ENCODE data around the gene CAMK2B.
"Not testable (repeated sequence)": the region's sequence is repeated elsewhere in the genome, so short reads cannot be mapped to it uniquely, and the experiment has no call there.

The CAMK2B gene

DNA sequence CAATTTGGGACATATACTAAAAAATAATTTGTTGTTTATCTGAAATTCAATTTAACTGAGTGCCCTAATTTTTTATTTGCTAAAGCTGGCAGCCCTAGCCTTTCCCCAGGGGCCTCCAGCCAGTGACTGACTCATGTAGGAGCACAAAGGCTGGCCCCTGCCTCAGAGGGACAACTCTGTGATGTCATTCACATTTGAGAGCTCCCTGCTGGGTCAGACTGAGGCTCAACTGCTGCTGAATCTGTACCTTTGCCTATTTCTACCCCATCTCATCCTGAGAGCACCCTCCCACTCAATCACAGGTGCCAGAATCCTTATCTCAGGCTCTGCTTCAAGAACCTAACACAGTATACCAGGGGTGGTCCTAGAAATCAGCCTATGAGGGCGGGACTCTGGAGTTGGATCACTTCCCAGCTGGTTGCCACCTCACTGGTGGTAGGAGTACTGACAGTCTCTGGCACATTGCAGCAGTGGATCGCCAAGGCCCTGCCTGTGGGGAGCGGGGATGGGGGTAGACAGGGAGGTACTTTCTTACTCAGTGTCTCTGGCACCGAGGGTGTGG is 147.7 kb downstream of the CAMK2B start:
- H3K9me2 ChIP-seq (replicated peaks; ENCODE audit: low read depth, low read length): no peaks in the 10 kb centered on the region
- H3K4me2 ChIP-seq (ENCODE audit: low read depth, low read length, poor library complexity, severe bottlenecking): no peak overlapping the region
- H3K4me3 ChIP-seq (ENCODE audit: low read length, poor library complexity, severe bottlenecking): no peak overlapping the region
- no peak overlapping the region for H2AFZ ChIP-seq (ENCODE audit: low read length)
- no peak overlapping the region for H3K9ac ChIP-seq (ENCODE audit: low read depth, low read length, poor library complexity, severe bottlenecking)
- H3K79me2 ChIP-seq (ENCODE audit: insufficient read depth, low read length): no peaks in the 10 kb centered on the region
- H4K20me1 ChIP-seq (ENCODE audit: insufficient read depth, low read length, poor library complexity, severe bottlenecking): no peaks in the 10 kb centered on the region
- H3K36me3 ChIP-seq (ENCODE audit: insufficient read depth, low read length): no peaks in the 10 kb centered on the region
- H3K27me3 ChIP-seq (ENCODE audit: insufficient read depth, low read length, poor library complexity, severe bottlenecking): no peaks in the 10 kb centered on the region
- peaks cover 2% of the 10 kb centered on the region; the same call in 1 of the 2 replicates for H3K9me3 ChIP-seq (ENCODE audit: insufficient read depth, low read depth, low read length)
- no peaks in the 10 kb centered on the region for H3F3A ChIP-seq (ENCODE audit: low read depth)
- no peaks in the 10 kb centered on the region for H3K4me1 ChIP-seq (ENCODE audit: insufficient read depth, low read length, poor library complexity, severe bottlenecking)
- TF ChIP-seq EZH2phosphoT487 (IDR thresholded peaks at IDR 0.05; ENCODE audit: borderline replicate concordance): no peak
- TF ChIP-seq, protein P1, sequence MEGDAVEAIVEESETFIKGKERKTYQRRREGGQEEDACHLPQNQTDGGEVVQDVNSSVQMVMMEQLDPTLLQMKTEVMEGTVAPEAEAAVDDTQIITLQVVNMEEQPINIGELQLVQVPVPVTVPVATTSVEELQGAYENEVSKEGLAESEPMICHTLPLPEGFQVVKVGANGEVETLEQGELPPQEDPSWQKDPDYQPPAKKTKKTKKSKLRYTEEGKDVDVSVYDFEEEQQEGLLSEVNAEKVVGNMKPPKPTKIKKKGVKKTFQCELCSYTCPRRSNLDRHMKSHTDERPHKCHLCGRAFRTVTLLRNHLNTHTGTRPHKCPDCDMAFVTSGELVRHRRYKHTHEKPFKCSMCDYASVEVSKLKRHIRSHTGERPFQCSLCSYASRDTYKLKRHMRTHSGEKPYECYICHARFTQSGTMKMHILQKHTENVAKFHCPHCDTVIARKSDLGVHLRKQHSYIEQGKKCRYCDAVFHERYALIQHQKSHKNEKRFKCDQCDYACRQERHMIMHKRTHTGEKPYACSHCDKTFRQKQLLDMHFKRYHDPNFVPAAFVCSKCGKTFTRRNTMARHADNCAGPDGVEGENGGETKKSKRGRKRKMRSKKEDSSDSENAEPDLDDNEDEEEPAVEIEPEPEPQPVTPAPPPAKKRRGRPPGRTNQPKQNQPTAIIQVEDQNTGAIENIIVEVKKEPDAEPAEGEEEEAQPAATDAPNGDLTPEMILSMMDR (conservative IDR thresholded peaks at IDR 0.05; ENCODE audit: low read length): no peak

DNA sequence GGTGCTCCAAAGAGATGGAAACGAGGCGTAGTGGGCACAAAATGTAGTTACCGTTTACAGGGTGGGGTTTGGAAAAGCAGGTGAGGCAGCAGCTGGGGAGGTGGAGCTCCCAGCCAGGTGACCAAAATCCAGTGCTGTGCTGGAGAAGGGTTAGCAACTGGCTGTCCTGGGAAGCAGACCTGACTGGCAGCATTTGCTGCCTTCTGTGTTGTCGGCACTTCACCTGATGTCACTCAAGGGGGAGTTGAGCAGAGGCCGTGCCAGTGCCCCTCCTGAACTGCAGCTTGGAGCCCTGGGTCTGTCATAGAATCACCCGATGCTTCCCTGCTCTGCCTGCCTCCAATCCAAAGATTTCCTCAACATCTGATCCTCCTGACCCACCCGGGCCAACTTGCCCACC is 148.9 kb downstream of the CAMK2B start:
- no peaks in the 10 kb centered on the region for H3K27me3 ChIP-seq (ENCODE audit: insufficient read depth, low read length, poor library complexity, severe bottlenecking)
- no peaks in the 10 kb centered on the region for H3F3A ChIP-seq (ENCODE audit: low read depth)
- H3K9me3 ChIP-seq (ENCODE audit: insufficient read depth, low read depth, low read length): no peaks in the 10 kb centered on the region
- no peak overlapping the region for H3K4me2 ChIP-seq (ENCODE audit: low read depth, low read length, poor library complexity, severe bottlenecking)
- TF ChIP-seq, protein P1 (conservative IDR thresholded peaks at IDR 0.05; ENCODE audit: low read length): no peak
- TF ChIP-seq EZH2phosphoT487 (IDR thresholded peaks at IDR 0.05; ENCODE audit: borderline replicate concordance): no peak
- no peak overlapping the region for H3K9ac ChIP-seq (ENCODE audit: low read depth, low read length, poor library complexity, severe bottlenecking)
- no peaks in the 10 kb centered on the region for H3K36me3 ChIP-seq (ENCODE audit: insufficient read depth, low read length)
- no peaks in the 10 kb centered on the region for H4K20me1 ChIP-seq (ENCODE audit: insufficient read depth, low read length, poor library complexity, severe bottlenecking)
- no peaks in the 10 kb centered on the region for H3K4me1 ChIP-seq (ENCODE audit: insufficient read depth, low read length, poor library complexity, severe bottlenecking)
- no peaks in the 10 kb centered on the region for H3K79me2 ChIP-seq (ENCODE audit: insufficient read depth, low read length)
- no peak overlapping the region for H3K4me3 ChIP-seq (ENCODE audit: low read length, poor library complexity, severe bottlenecking)
- H3K9me2 ChIP-seq (replicated peaks; ENCODE audit: low read depth, low read length): no peaks in the 10 kb centered on the region
- H2AFZ ChIP-seq (ENCODE audit: low read length): no peak overlapping the region

DNA sequence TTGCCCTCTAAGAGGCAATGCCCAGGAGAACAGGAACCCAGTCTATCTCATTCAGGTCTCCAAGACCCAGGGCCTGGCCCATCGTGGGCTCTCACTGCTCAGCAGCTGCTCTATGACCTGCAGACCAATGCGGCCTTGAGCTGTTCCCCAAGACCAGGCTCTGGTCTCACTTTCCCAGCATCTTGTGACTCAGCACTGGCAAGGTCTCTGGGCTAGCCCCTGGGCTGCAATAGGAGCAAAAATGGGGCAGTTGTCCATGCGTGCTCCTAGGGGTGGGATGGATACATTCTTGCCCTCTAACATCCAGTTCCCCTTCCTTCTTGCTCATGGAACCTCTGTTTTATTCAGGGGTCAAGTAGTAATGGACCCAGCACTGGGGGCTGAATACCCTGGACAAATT is 149.7 kb downstream of the CAMK2B start:
- Histone ChIP-seq H3K9ac (ENCODE audit: low read depth, low read length, poor library complexity, severe bottlenecking) (no peak overlapping the region), H3K79me2 (ENCODE audit: insufficient read depth, low read length) (no peaks in the 10 kb centered on the region), H4K20me1 (ENCODE audit: insufficient read depth, low read length, poor library complexity, severe bottlenecking) (no peaks in the 10 kb centered on the region), H3K4me3 (ENCODE audit: low read length, poor library complexity, severe bottlenecking) (no peak overlapping the region), H3F3A (ENCODE audit: low read depth) (no peaks in the 10 kb centered on the region), H3K4me2 (ENCODE audit: low read depth, low read length, poor library complexity, severe bottlenecking) (no peak overlapping the region), H3K27me3 (ENCODE audit: insufficient read depth, low read length, poor library complexity, severe bottlenecking) (no peaks in the 10 kb centered on the region), H3K4me1 (ENCODE audit: insufficient read depth, low read length, poor library complexity, severe bottlenecking) (no peaks in the 10 kb centered on the region), H2AFZ (ENCODE audit: low read length) (no peak overlapping the region), H3K9me3 (ENCODE audit: insufficient read depth, low read depth, low read length) (no peaks in the 10 kb centered on the region), H3K36me3 (ENCODE audit: insufficient read depth, low read length) (no peaks in the 10 kb centered on the region), H3K9me2 (replicated peaks; ENCODE audit: low read depth, low read length) (no peaks in the 10 kb centered on the region)
- no peak for TF ChIP-seq EZH2phosphoT487 (IDR thresholded peaks at IDR 0.05; ENCODE audit: borderline replicate concordance)
- TF ChIP-seq, protein P1 (conservative IDR thresholded peaks at IDR 0.05; ENCODE audit: low read length): no peak

DNA sequence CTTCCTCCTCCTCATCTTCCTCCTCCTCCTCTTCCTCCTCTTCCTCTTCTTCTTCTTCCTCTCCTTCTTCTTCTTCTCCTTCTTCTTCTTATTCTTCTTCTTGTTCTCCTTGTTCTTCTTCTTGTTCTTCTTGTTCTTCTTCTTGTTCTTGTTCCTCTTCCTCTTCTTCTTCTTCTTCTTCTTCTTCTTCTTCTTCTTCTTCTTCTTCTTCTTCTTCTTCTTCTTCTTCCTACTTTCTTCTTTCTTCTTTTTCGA is 150.8 kb downstream of the CAMK2B start:
- not testable (repeated sequence) for H3K9ac ChIP-seq (ENCODE audit: low read depth, low read length, poor library complexity, severe bottlenecking); H3K9me2 ChIP-seq (replicated peaks; ENCODE audit: low read depth, low read length); H4K20me1 ChIP-seq (ENCODE audit: insufficient read depth, low read length, poor library complexity, severe bottlenecking); H2AFZ ChIP-seq (ENCODE audit: low read length); H3K4me2 ChIP-seq (ENCODE audit: low read depth, low read length, poor library complexity, severe bottlenecking); H3F3A ChIP-seq (ENCODE audit: low read depth); H3K9me3 ChIP-seq (ENCODE audit: insufficient read depth, low read depth, low read length); H3K27me3 ChIP-seq (ENCODE audit: insufficient read depth, low read length, poor library complexity, severe bottlenecking); H3K4me3 ChIP-seq (ENCODE audit: low read length, poor library complexity, severe bottlenecking); H3K36me3 ChIP-seq (ENCODE audit: insufficient read depth, low read length); H3K79me2 ChIP-seq (ENCODE audit: insufficient read depth, low read length); H3K4me1 ChIP-seq (ENCODE audit: insufficient read depth, low read length, poor library complexity, severe bottlenecking)

Measured in Loucy (cell line).